Measurements from ENCODE around the gene BICDL1.

GRCh38 chr12:120032242-120032641, 43.2 kb downstream of the BICDL1 start:
- no peak for TF ChIP-seq CTCF (conservative IDR thresholded peaks at IDR 0.05; ENCODE audit: low read depth, low read length)
- TF ChIP-seq EZH2 (IDR thresholded peaks at IDR 0.05; ENCODE audit: low read length, unreplicated experiment): no peak
- no peak for TF ChIP-seq EZH2phosphoT487 (IDR thresholded peaks at IDR 0.05; ENCODE audit: borderline replicate concordance, low read length)

All from PC-3 (cell line).